HFFc6 (cell line): Measurements from ENCODE around the gene APOL2. TPM values are rescaled to one million over a fixed set of nuclear protein-coding genes. Genes with fewer than 3 reads are reported as not detected.
A peak's percentile ranks its signal among the peaks of the same experiment; 100 is the strongest.
"Not testable (repeated sequence)": the region's sequence is repeated elsewhere in the genome, so short reads cannot be mapped to it uniquely, and the experiment has no call there.

ENCODE experiments used
- DNase-seq: peaks from one replicate; pipeline ENCODE4 v3.0.0-alpha.2; 2018
- H3K27ac Mint-ChIP-seq: 2 replicates; pipeline ENCODE4 v1.8.0; 2020; ENCODE audit warnings: mild to moderate bottlenecking, mixed read lengths
- H3K27me3 Mint-ChIP-seq: 2 replicates; pipeline ENCODE4 v1.8.0; 2021; ENCODE audit warnings: mild to moderate bottlenecking, moderate library complexity, mixed read lengths; ENCODE audit not compliant: insufficient read depth
- H3K36me3 Mint-ChIP-seq: 2 replicates; pipeline ENCODE4 v1.8.0; 2021; ENCODE audit warnings: low read depth, mixed read lengths
- H3K4me1 Mint-ChIP-seq: 2 replicates; pipeline ENCODE4 v1.8.0; 2020; ENCODE audit warnings: low read depth, mixed read lengths
- H3K4me3 Mint-ChIP-seq: 2 replicates; pipeline ENCODE4 v1.8.0; 2020; ENCODE audit warnings: mild to moderate bottlenecking, moderate library complexity, mixed read lengths
- H3K9me3 Mint-ChIP-seq: 2 replicates; pipeline ENCODE4 v1.8.0; 2020; ENCODE audit warnings: mild to moderate bottlenecking, mixed read lengths
- total RNA-seq, 6 experiments: library from RNA; stranded (reverse); fragmentation: NEBNext Ultra II Directional; extraction: Animal tissue kit (Norgen Biotek cat#: 25700); gene quantifications; 2 replicates in 1 of 6; 3 replicates in 5 of 6; pipeline ENCODE4 v1.2.3, GENCODE V29; 2021
- TF ChIP-seq, protein P1 (sequence below): fragments of 200-600 bp; sonication (generic); IDR thresholded peaks from 2 replicates; pipeline ENCODE4 v1.5.0; 2021; ENCODE audit warnings: antibody characterized with exemption, mild to moderate bottlenecking

The APOL2 gene
- total RNA-seq, 6 experiments from 2014 or later, result 27.7 to 42.5 (median 38.5) TPM

DNA sequence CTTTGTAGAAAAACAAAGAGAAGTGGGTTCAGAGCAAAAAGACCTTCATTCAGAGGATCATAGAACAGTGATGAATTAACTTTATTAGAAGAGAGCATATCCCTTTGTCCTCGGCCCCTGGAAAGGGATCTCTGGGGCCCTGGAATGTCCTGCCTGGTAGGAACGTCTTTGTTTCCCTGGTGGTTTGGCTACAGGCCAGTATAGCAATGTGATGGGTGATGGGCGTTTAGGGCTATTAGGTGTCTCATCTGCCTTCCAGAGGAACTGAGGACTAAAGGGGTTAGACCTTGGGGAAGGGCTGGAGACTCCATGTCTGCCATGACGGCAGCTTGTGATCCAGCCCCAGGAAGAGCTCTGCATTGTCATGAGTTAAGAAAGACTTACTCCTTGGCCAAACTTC, 46.8 kb downstream of the APOL2 start:
- Mint-ChIP-seq H3K27me3 (peaks cover 33% of the 10 kb centered on the region), H3K4me3 (no peak overlapping the region), H3K36me3 (no peaks in the 10 kb centered on the region), H3K4me1 (peaks cover 23% of the 10 kb centered on the region), H3K27ac (no peak overlapping the region), H3K9me3 (no peaks in the 10 kb centered on the region)
- no peak for DNase-seq
- TF ChIP-seq, protein P1, sequence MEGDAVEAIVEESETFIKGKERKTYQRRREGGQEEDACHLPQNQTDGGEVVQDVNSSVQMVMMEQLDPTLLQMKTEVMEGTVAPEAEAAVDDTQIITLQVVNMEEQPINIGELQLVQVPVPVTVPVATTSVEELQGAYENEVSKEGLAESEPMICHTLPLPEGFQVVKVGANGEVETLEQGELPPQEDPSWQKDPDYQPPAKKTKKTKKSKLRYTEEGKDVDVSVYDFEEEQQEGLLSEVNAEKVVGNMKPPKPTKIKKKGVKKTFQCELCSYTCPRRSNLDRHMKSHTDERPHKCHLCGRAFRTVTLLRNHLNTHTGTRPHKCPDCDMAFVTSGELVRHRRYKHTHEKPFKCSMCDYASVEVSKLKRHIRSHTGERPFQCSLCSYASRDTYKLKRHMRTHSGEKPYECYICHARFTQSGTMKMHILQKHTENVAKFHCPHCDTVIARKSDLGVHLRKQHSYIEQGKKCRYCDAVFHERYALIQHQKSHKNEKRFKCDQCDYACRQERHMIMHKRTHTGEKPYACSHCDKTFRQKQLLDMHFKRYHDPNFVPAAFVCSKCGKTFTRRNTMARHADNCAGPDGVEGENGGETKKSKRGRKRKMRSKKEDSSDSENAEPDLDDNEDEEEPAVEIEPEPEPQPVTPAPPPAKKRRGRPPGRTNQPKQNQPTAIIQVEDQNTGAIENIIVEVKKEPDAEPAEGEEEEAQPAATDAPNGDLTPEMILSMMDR, result no peak

GRCh38 chr22:36191106-36191836, 48.1 kb downstream of the APOL2 start:
- H3K4me1 Mint-ChIP-seq, result peaks cover 17% of the 10 kb centered on the region
- H3K9me3 Mint-ChIP-seq, result no peaks in the 10 kb centered on the region
- H3K4me3 Mint-ChIP-seq, result no peak overlapping the region
- no peaks in the 10 kb centered on the region for H3K36me3 Mint-ChIP-seq
- H3K27ac Mint-ChIP-seq, result no peak overlapping the region
- H3K27me3 Mint-ChIP-seq, result peaks cover 32% of the 10 kb centered on the region
- TF ChIP-seq, protein P1, result no peak
- peak; percentile 74 for DNase-seq

DNA sequence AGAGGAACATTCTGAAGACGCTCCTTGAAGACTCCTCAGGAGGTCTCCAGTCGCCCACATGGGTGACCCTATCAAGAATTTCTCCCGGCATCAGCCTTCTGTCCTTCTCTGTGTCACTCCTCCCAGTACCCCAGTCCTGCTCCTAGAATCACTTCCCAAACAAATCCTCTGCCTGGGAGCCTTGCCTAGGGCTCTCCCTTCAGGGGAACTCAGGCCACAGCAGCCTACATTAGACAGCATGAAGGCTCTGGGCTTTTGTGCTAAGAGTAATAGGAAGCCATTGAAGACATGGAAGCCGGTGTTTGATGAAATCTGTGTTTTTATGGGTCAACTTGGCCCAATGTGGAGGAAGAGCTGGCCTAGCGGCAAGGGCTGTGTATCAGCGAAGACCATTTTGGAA, 51.5 kb downstream of the APOL2 start:
- not testable (repeated sequence) for H3K9me3 Mint-ChIP-seq
- H3K27me3 Mint-ChIP-seq, result peaks cover 33% of the 10 kb centered on the region

GRCh38 chr22:36185828-36186624, 53.3 kb downstream of the APOL2 start:
- Mint-ChIP-seq H3K36me3 (no peaks in the 10 kb centered on the region), H3K27me3 (peaks cover 38% of the 10 kb centered on the region), H3K4me3 (no peak overlapping the region), H3K9me3 (no peaks in the 10 kb centered on the region), H3K27ac (no peak overlapping the region), H3K4me1 (peaks cover 1% of the 10 kb centered on the region; the same call in 1 of the 2 replicates)
- DNase-seq, result no peak
- TF ChIP-seq, protein P1, result no peak

More for the DNA sequence above, 51.5 kb downstream of the APOL2 start:
- not testable (repeated sequence) for H3K36me3 Mint-ChIP-seq, H3K4me1 Mint-ChIP-seq, DNase-seq, H3K27ac Mint-ChIP-seq, H3K4me3 Mint-ChIP-seq

GRCh38 chr22:36184433-36185025, 54.8 kb downstream of the APOL2 start:
- Mint-ChIP-seq H3K36me3 (no peaks in the 10 kb centered on the region), H3K4me1 (no peaks in the 10 kb centered on the region), H3K4me3 (no peak overlapping the region), H3K27ac (no peak overlapping the region), H3K9me3 (no peaks in the 10 kb centered on the region), H3K27me3 (peaks cover 33% of the 10 kb centered on the region)
- no peak for DNase-seq
- TF ChIP-seq, protein P1, result no peak

DNA sequence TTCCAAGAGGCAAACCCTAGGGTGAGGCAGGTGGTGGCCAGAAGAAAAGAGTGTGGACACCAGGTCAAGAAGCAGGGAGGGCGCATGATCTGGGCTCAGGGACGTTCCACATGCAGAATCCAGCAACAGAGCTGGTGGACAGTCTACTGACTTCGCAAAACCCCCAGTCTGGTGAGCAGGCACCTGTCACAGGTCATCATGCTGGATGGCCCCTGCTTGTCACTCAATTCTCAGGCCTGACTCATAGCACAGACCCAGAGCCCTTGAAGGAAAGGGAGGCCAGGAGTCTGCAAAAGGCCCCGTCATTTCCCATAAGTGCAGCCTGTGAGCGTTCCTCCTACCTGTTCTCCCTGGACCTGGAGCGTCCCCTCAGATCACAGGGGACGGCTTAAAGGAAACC, 55.9 kb downstream of the APOL2 start:
- no peak overlapping the region for H3K27ac Mint-ChIP-seq
- TF ChIP-seq, protein P1, result no peak
- H3K36me3 Mint-ChIP-seq, result no peaks in the 10 kb centered on the region
- H3K4me1 Mint-ChIP-seq, result no peaks in the 10 kb centered on the region
- DNase-seq, result no peak
- no peaks in the 10 kb centered on the region for H3K9me3 Mint-ChIP-seq
- H3K4me3 Mint-ChIP-seq, result no peak overlapping the region
- peaks cover 24% of the 10 kb centered on the region for H3K27me3 Mint-ChIP-seq
